Neuronal stem cell (in vitro differentiated cells): ENCODE results near the gene MAN2B1.
"Not testable (repeated sequence)": the region's sequence is repeated elsewhere in the genome, so short reads cannot be mapped to it uniquely, and the experiment has no call there.

ENCODE experiments used
- DNase-seq: peaks from one replicate; pipeline ENCODE4 v3.0.0-alpha.2; 2013; ENCODE audit warnings: low spot score
- H2AFZ ChIP-seq: one replicate; pipeline ENCODE4 v1.6.1; 2013; ENCODE audit warnings: mild to moderate bottlenecking, low read length, inconsistent platforms
- H2AK5ac ChIP-seq: 2 replicates; pipeline ENCODE4 v1.6.1; 2013; ENCODE audit warnings: low read depth, mild to moderate bottlenecking, inconsistent platforms, low read length, moderate library complexity, mixed read lengths
- H2BK120ac ChIP-seq: 2 replicates; pipeline ENCODE4 v1.6.1; 2013; ENCODE audit warnings: low read depth, mild to moderate bottlenecking, inconsistent platforms, low read length, moderate library complexity, mixed read lengths
- H2BK12ac ChIP-seq: one replicate; pipeline ENCODE4 v1.6.1; 2013; ENCODE audit warnings: low read length, inconsistent platforms
- H2BK15ac ChIP-seq: 2 replicates; pipeline ENCODE4 v1.6.1; 2013; ENCODE audit warnings: mild to moderate bottlenecking, low read length, inconsistent platforms, mixed read lengths
- H2BK5ac ChIP-seq: one replicate; pipeline ENCODE4 v1.6.1; 2013; ENCODE audit warnings: inconsistent platforms, mild to moderate bottlenecking, low read length, moderate library complexity
- H3K14ac ChIP-seq: one replicate; pipeline ENCODE4 v1.6.1; 2013; ENCODE audit warnings: low read length, inconsistent platforms
- H3K18ac ChIP-seq: 2 replicates; pipeline ENCODE4 v1.6.1; 2013; ENCODE audit warnings: low read length, inconsistent platforms
- H3K23ac ChIP-seq: 2 replicates; pipeline ENCODE4 v1.6.1; 2013; ENCODE audit warnings: low read depth, mild to moderate bottlenecking, mixed read lengths, low read length, inconsistent platforms; ENCODE audit not compliant: poor library complexity
- H3K27ac ChIP-seq: replicated peaks from 3 replicates; pipeline ENCODE4 v1.5.1; 2013; ENCODE audit warnings: low read length, inconsistent platforms
- H3K27me3 ChIP-seq, 3 experiments: 2 replicates each; pipeline ENCODE4 v1.6.1; 2013; ENCODE audit warnings: low read length in 3 of 3, mild to moderate bottlenecking in 2 of 3, inconsistent platforms in 1 of 3, low read depth in 1 of 3, mixed read lengths in 1 of 3, moderate library complexity in 1 of 3; ENCODE audit not compliant: control insufficient read depth in 3 of 3, insufficient read depth in 3 of 3
- H3K36me3 ChIP-seq, 2 donors: replicated peaks in 1 of 2; 2 replicates each; pipeline ENCODE4 v1.6.1; 2013; ENCODE audit warnings: low read length in 2 of 2; ENCODE audit not compliant: control insufficient read depth in 2 of 2, insufficient read depth in 2 of 2
- H3K4ac ChIP-seq: 2 replicates; pipeline ENCODE4 v1.6.1; 2013; ENCODE audit warnings: inconsistent platforms, mild to moderate bottlenecking, low read length, moderate library complexity
- H3K4me1 ChIP-seq, 2 donors: 1 replicate in 1 of 2; 2 replicates in 1 of 2; pipeline ENCODE4 v1.6.1; 2013; ENCODE audit warnings: low read length in 2 of 2, low read depth in 1 of 2; ENCODE audit not compliant: control insufficient read depth in 2 of 2, insufficient read depth in 1 of 2
- H3K4me2 ChIP-seq: one replicate; pipeline ENCODE4 v1.6.1; 2013; ENCODE audit warnings: mild to moderate bottlenecking, low read length, inconsistent platforms; ENCODE audit not compliant: insufficient read depth, poor library complexity, severe bottlenecking
- H3K4me3 ChIP-seq, 2 donors: 2 replicates each; pipeline ENCODE4 v1.5.1; 2013; ENCODE audit warnings: low read length in 2 of 2, mild to moderate bottlenecking in 2 of 2, inconsistent platforms in 1 of 2, moderate library complexity in 1 of 2
- H3K79me1 ChIP-seq: one replicate; pipeline ENCODE4 v1.6.1; 2013; ENCODE audit warnings: low read depth, mild to moderate bottlenecking, inconsistent platforms, low read length, moderate library complexity
- H3K9ac ChIP-seq: one replicate; pipeline ENCODE4 v1.6.1; 2013; ENCODE audit warnings: mild to moderate bottlenecking, low read depth, low read length, inconsistent platforms; ENCODE audit not compliant: poor library complexity
- H3K9me3 ChIP-seq, 2 donors: replicated peaks in 1 of 2; 2 replicates each; pipeline versions ENCODE3 to v1.6.1; 2013; ENCODE audit warnings: low read length in 2 of 2, mild to moderate bottlenecking in 2 of 2, inconsistent platforms in 1 of 2, low read depth in 1 of 2, mixed read lengths in 1 of 2, moderate library complexity in 1 of 2; ENCODE audit not compliant: control insufficient read depth in 2 of 2, insufficient read depth in 1 of 2
- H4K8ac ChIP-seq: one replicate; pipeline ENCODE4 v1.6.1; 2013; ENCODE audit warnings: low read depth, mild to moderate bottlenecking, inconsistent platforms, low read length, moderate library complexity
- H4K91ac ChIP-seq: one replicate; pipeline ENCODE4 v1.6.1; 2013; ENCODE audit warnings: low read length, low read depth, mild to moderate bottlenecking, inconsistent platforms; ENCODE audit not compliant: poor library complexity
- WGBS, 2 donors: extraction: QIAGEN DNeasy Blood & Tissue Kit; methylation state at CpG; one replicate each; pipeline ENCODE4 v1.1.7; 2013; ENCODE audit warnings: missing lambda C conversion rate in 2 of 2, mixed read lengths in 1 of 2; ENCODE audit not compliant: insufficient read length in 2 of 2, insufficient replicate concordance in 1 of 2; ENCODE audit errors: extremely low coverage in 2 of 2; 5-methylcytosine and 5-hydroxymethylcytosine counted together

The MAN2B1 gene

DNA sequence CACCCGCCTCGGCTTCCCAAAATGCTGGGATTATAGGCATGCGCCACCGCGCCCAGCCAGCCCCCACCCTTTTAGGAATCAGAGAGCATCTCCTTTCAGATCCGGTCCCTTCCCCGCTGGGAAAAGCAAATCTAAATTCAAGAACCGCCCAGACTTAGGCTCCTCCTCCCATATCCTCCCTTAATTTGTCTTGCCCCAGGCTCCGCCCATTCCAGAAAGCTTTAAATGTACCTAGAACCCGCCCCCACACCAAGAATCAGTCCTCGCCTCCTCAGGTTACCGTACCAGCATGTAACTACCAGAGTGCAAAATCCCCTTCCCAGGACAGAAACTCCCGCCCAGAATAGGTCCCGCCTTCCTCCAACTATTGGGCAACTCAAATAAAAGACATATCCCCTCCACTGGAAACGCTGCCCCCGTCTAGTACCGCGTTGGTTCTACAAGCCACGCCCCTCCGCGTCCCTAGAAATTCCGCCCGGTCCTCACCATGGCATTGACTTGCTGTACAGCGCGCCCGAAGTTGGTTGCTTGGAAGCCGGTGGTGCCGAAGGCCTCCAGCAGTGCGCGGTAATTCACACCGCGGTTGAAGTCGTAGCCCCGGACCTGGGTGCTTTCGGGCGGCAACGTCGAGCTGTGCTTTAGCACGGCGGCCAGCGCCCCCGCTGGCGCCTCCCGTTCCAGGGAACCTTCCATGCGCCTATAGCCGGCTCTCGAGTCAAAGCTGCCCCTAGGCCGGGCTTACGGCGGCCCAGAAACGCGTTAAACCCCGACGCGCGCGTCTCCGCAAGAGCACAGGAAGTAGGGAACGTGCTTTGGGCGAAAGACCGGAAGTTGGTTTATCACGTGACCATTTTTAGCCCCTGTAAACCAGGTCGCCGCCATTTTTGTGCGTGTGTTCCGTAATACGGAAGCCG, 14.8 kb upstream of the MAN2B1 start, which contains the start of gene DHPS:
DHPS (minus strand) TSS at position 807 of the 914 bp plus-strand sequence; CDS start at position 693, 114 bp downstream.
- Histone ChIP-seq H3K27me3 (no peaks in the 10 kb centered on the region), H3K18ac (peak within 1 kb of the TSS; percentile 99), H2AFZ (peak within 1 kb of the TSS; percentile 95), H3K9ac (peak within 1 kb of the TSS; percentile 95), H2BK12ac (no peak within 1 kb of the TSS), H3K4me3 (peak within 1 kb of the TSS; percentile 84 to 93), H2BK120ac (no peak within 1 kb of the TSS), H2AK5ac (peak within 1 kb of the TSS; percentile 86), H3K4me1 (peaks cover 0 to 2% of the 10 kb centered on the region in 2 donors), H3K4ac (peak within 1 kb of the TSS; percentile 100), H2BK15ac (peak within 1 kb of the TSS; percentile 97), H3K4me2 (peak within 1 kb of the TSS; percentile 52), H3K9me3 (no peaks in the 10 kb centered on the region), H3K23ac (peak within 1 kb of the TSS; percentile 87), H4K8ac (no peak within 1 kb of the TSS), H3K14ac (peak within 1 kb of the TSS; percentile 99), H4K91ac (no peak within 1 kb of the TSS), H2BK5ac (peak within 1 kb of the TSS; percentile 99), H3K79me1 (peaks cover 7% of the 10 kb centered on the region), H3K36me3 (peaks cover 27 to 39% of the 10 kb centered on the region in 2 donors), H3K27ac (peak within 1 kb of the TSS; percentile 100)
- no CpG with 5 or more reads among the region's 68 CpGs for WGBS, 2 donors
- DNase-seq: peak; percentile 95

DNA sequence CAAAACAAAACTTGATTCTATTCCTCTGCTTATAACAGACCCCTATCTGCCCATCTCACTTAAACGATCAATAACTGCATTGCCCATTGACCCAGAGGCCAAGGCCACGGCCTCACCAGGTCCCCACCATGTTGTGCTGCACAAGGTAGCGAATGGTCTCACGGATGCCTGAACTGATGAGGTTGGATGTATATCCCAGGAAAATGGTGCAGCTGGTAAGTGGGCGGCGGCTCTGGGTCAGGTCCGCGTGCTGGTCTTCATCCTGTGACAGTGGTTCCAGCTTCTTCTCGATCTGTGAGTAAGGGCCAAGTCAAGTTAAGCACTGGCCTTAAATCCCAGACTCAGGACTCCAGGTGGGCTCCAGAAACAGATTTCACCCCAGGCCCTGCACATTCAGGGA, 13.5 kb upstream of the MAN2B1 start:
- H3K36me3 ChIP-seq: peaks cover 38 to 52% of the 10 kb centered on the region in 2 donors
- H3K9ac ChIP-seq: no peak overlapping the region
- H3K79me1 ChIP-seq: peaks cover 7% of the 10 kb centered on the region
- H3K4ac ChIP-seq: no peak overlapping the region
- no peak overlapping the region for H3K14ac ChIP-seq
- H2AK5ac ChIP-seq: no peak overlapping the region
- no peak overlapping the region for H4K8ac ChIP-seq
- no peak overlapping the region for H3K4me3 ChIP-seq
- DNase-seq: no peak
- no peak overlapping the region for H2BK120ac ChIP-seq
- H2BK12ac ChIP-seq: no peak overlapping the region
- WGBS, 2 donors: no CpG with 5 or more reads among the region's 9 CpGs
- H3K23ac ChIP-seq: no peak overlapping the region
- H3K27me3 ChIP-seq: no peaks in the 10 kb centered on the region
- H4K91ac ChIP-seq: no peak overlapping the region
- no peak overlapping the region for H2AFZ ChIP-seq
- H3K4me2 ChIP-seq: no peak overlapping the region
- no peak overlapping the region for H2BK5ac ChIP-seq
- H3K27ac ChIP-seq: no peak overlapping the region
- no peaks in the 10 kb centered on the region for H3K9me3 ChIP-seq
- peaks cover 0 to 2% of the 10 kb centered on the region in 2 donors for H3K4me1 ChIP-seq
- no peak overlapping the region for H3K18ac ChIP-seq
- no peak overlapping the region for H2BK15ac ChIP-seq

DNA sequence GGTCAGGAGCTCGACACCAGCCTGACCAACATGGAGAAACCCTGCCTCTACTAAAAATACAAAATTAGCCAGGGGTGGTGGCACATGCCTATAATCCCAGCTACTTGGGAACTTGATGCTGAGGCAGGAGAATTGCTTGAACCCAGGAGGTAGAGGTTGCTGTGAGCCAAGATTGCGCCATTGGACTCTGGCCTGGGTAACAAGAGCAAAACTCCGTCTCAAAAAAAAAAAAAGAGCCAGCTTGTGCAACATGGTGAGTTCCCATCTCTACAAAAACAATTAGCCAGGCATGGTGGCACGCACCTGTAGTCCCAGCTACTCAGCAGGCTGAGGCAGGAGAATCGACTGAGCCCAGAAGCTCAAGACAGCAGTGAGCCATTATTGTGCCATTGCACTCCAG, 11.5 kb upstream of the MAN2B1 start:
- peaks cover 49 to 69% of the 10 kb centered on the region in 2 donors for H3K36me3 ChIP-seq

DNA sequence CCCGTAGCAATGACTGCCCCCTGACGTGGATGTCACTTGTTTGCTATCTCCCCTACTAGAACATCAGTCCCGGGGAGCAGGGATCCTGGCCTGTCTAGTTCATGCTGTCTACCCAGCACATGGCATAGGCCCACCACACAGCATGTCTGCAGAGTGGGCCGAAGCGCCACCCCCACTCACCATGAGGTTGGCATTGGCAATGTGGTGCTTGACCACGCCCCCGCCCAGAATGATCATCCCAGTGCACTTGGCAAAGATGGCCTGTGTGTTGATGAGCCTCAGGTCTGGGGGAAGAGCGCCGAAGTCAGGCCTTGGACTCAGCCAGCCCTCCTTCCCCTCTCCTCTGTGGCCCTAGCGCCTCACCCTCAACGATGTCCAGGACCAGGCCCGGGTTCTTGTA, 10.4 kb upstream of the MAN2B1 start:
- Histone ChIP-seq H3K4ac (no peak overlapping the region), H3K36me3 (peaks cover 57 to 79% of the 10 kb centered on the region in 2 donors), H3K79me1 (peaks cover 10% of the 10 kb centered on the region), H4K8ac (peak overlapping the region; percentile 32), H3K4me2 (no peak overlapping the region), H2BK5ac (no peak overlapping the region), H3K23ac (no peak overlapping the region), H3K9ac (no peak overlapping the region), H4K91ac (no peak overlapping the region), H3K27me3 (no peaks in the 10 kb centered on the region), H2BK120ac (no peak overlapping the region), H3K9me3 (no peaks in the 10 kb centered on the region), H2AK5ac (no peak overlapping the region), H3K4me1 (peaks cover 0 to 2% of the 10 kb centered on the region in 2 donors), H2BK12ac (no peak overlapping the region), H3K27ac (no peak overlapping the region), H3K14ac (no peak overlapping the region), H2BK15ac (no peak overlapping the region), H3K18ac (no peak overlapping the region), H3K4me3 (no peak overlapping the region), H2AFZ (no peak overlapping the region)
- DNase-seq: no peak
- no CpG with 5 or more reads among the region's 12 CpGs for WGBS, 2 donors

More for the DNA sequence above, 11.5 kb upstream of the MAN2B1 start:
- not testable (repeated sequence) for H3K79me1 ChIP-seq, H2AFZ ChIP-seq, H4K91ac ChIP-seq, H3K9ac ChIP-seq, H3K27me3 ChIP-seq, H3K9me3 ChIP-seq, H3K18ac ChIP-seq, DNase-seq, H3K4me1 ChIP-seq, H2BK15ac ChIP-seq, H3K23ac ChIP-seq, H2BK5ac ChIP-seq, H3K14ac ChIP-seq, H3K27ac ChIP-seq, H2BK12ac ChIP-seq, H2AK5ac ChIP-seq, H3K4me2 ChIP-seq, H2BK120ac ChIP-seq, H3K4ac ChIP-seq, H3K4me3 ChIP-seq, H4K8ac ChIP-seq
- no CpG with 5 or more reads among the region's 5 CpGs for WGBS, 2 donors
